ENCODE measurements around the gene CD247.

GRCh38 chr1:167484726-167485502 is 33.4 kb downstream of the CD247 start:
- TF ChIP-seq RBAK (tag by site-specific recombination; IDR thresholded peaks at IDR 0.05) (no peak), CTCF (tag by site-specific recombination; IDR thresholded peaks at IDR 0.05) (no peak), ZNF114 (tag by site-specific recombination; IDR thresholded peaks at IDR 0.05) (no peak), ZNF558 (tag by site-specific recombination; IDR thresholded peaks at IDR 0.05) (no peak), ZNF394 (tag by site-specific recombination; IDR thresholded peaks at IDR 0.05; ENCODE audit: borderline replicate concordance) (no peak)
